ENCODE results near the gene SYT1.

DNA sequence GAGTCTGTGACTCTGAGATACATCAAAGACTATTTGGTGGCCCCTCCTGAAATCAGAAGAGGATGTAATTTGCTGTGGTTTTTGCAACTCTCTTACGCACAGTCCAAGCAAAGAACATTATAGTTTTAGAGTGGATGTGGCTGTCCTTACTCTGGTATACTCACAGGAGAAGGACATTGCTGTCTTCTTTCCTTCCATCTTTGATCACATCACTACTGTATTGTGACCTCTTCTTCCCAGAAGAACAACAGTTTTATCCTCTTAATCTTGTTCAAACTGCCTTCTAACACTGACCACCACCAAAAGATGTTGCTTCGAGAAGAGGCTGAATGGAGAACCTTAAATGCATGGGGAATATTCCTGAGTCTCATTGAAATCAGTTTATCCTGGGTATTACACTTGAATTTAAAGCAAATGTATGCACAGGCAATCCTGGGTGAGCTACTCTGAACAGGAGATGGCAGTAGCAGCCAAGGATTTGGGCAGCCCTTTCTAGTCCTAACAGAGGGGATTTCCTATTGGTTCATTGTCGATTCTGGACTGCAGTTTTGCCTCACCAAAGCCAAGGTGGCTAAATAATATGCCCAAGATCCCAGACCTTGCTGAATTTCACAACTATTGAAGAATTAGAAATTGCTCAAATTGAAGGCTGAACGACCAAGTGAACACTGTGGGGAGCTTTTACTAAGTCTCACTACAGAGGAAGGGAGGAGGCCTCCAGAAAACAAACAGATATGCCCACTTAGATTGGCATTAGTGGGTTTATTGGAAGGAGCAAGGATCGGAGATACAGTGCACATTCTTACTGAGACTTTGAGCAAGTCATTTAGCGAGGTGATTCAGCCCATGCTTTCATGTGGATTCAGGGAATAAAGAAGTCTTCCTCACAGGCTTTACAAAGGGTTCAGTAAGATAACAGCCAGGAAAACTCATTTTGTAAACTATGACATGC lies 543.4 kb downstream of the SYT1 start:
- TF ChIP-seq GATA2 (IDR thresholded peaks at IDR 0.05; ENCODE audit: low read depth, low read length) (no peak), GATA3 (IDR thresholded peaks at IDR 0.05; ENCODE audit: low read depth, low read length) (no peak)
